Left lung (tissue), 10 donors: ENCODE results near the gene SRRM5. TPM values are rescaled to one million over a fixed set of nuclear protein-coding genes. Genes with fewer than 3 reads are reported as not detected.
"Not testable (repeated sequence)": the region's sequence is repeated elsewhere in the genome, so short reads cannot be mapped to it uniquely, and the experiment has no call there.

Source experiments
- ATAC-seq: fragments of 200-7000 bp; cut with Tn5 transposase; one replicate; pipeline ENCODE4 v1.9.1; 2020; ENCODE audit warnings: moderate library complexity
- DNase-seq, 4 donors: peaks; one replicate each; pipeline ENCODE4 v3.0.0-alpha.2; 2013 to 2020
- H3K27ac ChIP-seq, 2 donors: fragments of 200-600 bp; sonication (generic) in 1 of 2; one replicate each; pipeline versions ENCODE4 v1.5.0 to v1.8.0; 2020 to 2021
- H3K27me3 ChIP-seq, 2 donors: fragments of 200-600 bp; sonication (generic) in 1 of 2; one replicate each; pipeline versions ENCODE4 v1.5.0 to v1.8.0; 2020 to 2021
- H3K36me3 ChIP-seq, 2 donors: fragments of 200-600 bp; sonication (generic) in 1 of 2; one replicate each; pipeline versions ENCODE4 v1.5.0 to v1.8.0; 2020 to 2021
- H3K4me1 ChIP-seq, 2 donors: fragments of 200-600 bp; one replicate each; pipeline ENCODE4 v1.8.0; 2021
- H3K4me3 ChIP-seq, 2 donors: fragments of 200-600 bp; sonication (generic) in 1 of 2; one replicate each; pipeline versions ENCODE4 v1.5.0 to v1.8.0; 2020 to 2021; ENCODE audit warnings: mild to moderate bottlenecking in 1 of 2
- H3K9me3 ChIP-seq, 2 donors: fragments of 200-600 bp; sonication (generic) in 1 of 2; one replicate each; pipeline versions ENCODE4 v1.5.0 to v1.8.0; 2020 to 2021
- CTCF ChIP-seq, 2 donors: fragments of 200-600 bp; sonication (generic) in 1 of 2; IDR thresholded peaks; one replicate each; pipeline versions ENCODE4 v1.5.0 to v1.8.0; 2021; ENCODE audit warnings: antibody characterized with exemption in 2 of 2
- intact Hi-C, 2 donors: fragments of 100-400 bp; cut with DNase I; formaldehyde crosslinking; loops; one replicate each; pipeline versions ENCODE4 v1.11.2 to v1.14.2; 2022
- polyA plus RNA-seq, 6 donors: library from polyadenylated mRNA; unstranded; fragments of 120-200 nt; gene quantifications; one replicate each; pipeline ENCODE4 v1.2.1, GENCODE V29; 2013; ENCODE audit not compliant: insufficient read length in 6 of 6
- total RNA-seq, 2 donors: library from RNA; stranded (reverse); fragmentation: NEBNext Ultra II Directional; extraction: Animal tissue kit (Norgen Biotek cat#: 25700); gene quantifications; one replicate each; pipeline ENCODE4 v1.2.1, GENCODE V29; 2021
- donor health status: DM: no; HTN: yes; CAD: no.
- donor health status: DM: no; HTN: no; CAD: no.

Gene SRRM5
- total and polyA plus RNA-seq, 8 donors = 0.10 to 2.5 (median 1.7) TPM

DNA sequence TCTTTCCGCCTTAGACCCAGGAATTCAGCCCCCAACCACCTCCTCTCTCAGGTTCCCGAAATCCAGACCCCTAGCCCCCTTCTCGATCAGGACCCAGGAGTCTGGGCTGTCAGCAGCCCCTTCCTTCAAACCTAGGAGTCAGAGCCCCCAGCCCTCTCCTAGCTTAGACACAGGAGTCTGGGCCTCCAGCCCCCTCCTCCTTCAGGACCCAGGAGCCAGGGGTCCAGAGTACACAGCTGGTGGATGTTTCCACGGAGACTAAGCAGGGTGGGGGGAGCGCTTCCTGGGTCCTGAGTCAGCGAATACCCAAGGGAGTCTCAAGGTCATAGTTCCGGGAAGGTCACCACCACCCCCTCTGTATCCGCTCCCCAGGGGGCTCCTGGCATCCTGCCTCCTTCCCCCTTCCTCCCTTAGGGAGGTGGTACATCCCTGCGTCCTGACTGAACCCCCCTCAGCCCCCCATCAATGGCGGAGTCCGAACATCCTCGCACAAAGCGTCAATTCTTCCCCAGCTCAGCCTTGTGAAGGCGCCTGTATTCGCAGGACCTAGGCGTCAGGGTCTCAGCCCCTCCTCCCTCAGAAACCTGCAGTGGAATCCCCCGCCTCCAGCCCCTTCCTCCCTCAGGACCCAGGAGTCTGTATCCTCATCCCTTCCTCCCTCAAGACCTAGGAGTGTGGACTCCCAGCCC is 23.1 kb downstream of the SRRM5 start:
- no peak for TF ChIP-seq CTCF (IDR thresholded peaks at IDR 0.05)
- intact Hi-C loops = no loop called here
- Histone ChIP-seq H3K36me3 (no peaks in the 10 kb centered on the region), H3K9me3 (no peaks in the 10 kb centered on the region), H3K27ac (no peak overlapping the region), H3K4me1 (peaks cover under 1% of the 10 kb centered on the region in 2 donors), H3K27me3 (peaks cover 0 to 50% of the 10 kb centered on the region in 2 donors), H3K4me3 (no peak overlapping the region)
- ATAC-seq (no peak), DNase-seq (peak in 1 of 4 donors; percentile 30)

- intact Hi-C loops, ATAC-seq: not testable (repeated sequence)
Measured at GRCh38 chr19:43635561-43635940, 23.7 kb downstream of the SRRM5 start.

DNA sequence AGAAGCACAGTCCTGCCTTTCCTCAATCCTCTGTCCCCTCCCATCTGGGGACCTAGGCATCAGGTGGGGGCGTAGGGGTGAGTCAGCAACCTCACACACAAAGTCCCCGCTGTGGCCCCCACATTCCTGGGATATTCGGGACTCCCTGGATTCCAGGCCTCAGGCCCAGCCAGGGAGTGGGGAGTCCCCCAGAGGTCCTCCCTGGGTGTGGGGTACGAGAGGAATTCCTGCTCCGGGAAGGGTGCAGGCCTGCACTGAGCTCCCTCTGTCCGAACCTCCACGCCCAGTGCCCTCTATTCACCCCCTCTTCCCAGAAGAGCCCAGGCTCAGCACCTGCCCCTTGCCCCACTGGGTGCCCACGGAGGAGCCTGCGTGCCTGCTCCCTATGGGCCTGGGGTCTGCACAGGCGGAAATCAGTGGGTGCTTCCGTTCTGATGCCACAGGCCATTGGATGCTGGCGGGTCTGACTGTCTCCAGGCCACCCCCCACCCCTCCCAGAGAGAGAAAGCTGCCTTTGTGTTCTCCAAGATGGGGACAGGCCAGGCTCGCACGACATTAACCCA is 24.3 kb downstream of the SRRM5 start:
- ATAC-seq (no peak), DNase-seq (no peak)
- peaks cover 7% of the 10 kb centered on the region in 2 donors for H3K4me1 ChIP-seq
- no peak overlapping the region for H3K27ac ChIP-seq
- intact Hi-C loops = no loop called here
- H3K4me3 ChIP-seq = no peak overlapping the region
- H3K27me3 ChIP-seq = peaks cover 0 to 62% of the 10 kb centered on the region in 2 donors
- TF ChIP-seq CTCF (IDR thresholded peaks at IDR 0.05) = no peak
- no peaks in the 10 kb centered on the region for H3K9me3 ChIP-seq
- no peaks in the 10 kb centered on the region for H3K36me3 ChIP-seq

More at GRCh38 chr19:43635561-43635940, 23.7 kb downstream of the SRRM5 start:
- H3K36me3 ChIP-seq, H3K4me3 ChIP-seq, H3K9me3 ChIP-seq, H3K27ac ChIP-seq, H3K4me1 ChIP-seq, DNase-seq: not testable (repeated sequence)
- peaks cover 0 to 55% of the 10 kb centered on the region in 2 donors for H3K27me3 ChIP-seq

DNA sequence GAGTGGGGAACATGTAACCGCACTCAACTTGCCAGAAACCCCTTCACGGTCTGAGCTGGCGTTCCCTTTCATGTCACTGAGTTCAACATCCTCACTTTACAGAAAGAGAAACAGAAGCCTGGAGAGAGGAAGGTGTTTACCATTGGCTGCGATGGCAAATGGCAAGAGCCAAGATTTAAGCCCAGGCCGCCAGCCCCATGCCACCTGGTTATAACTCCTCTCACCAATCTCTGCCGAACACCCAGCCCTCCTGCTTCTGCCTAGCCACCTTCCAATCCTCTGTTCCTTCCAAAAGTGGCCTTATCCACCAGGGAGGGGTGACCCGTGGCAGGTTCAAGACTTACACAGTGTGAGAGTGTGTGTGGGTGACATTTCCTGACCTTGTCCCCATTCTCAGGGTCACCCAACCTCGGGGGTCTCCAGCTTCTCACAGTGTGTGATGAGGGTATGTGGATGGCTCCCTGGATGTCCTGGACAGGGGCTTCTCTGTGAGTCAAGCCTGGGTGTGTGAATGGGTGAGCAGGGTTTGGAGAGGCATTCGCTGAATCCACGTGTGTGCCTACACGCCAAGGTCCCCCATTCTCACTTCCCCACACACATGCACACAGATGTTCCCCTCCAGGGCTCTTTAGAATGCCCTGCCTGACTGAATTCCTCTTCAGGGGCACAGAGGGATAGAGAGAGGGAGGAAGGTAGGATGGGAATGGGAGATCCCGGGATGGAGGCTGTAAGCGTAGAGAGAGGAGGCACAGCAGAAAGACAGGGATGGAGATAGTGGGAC is 26.5 kb downstream of the SRRM5 start:
- peaks cover 0 to 66% of the 10 kb centered on the region in 2 donors for H3K27me3 ChIP-seq
- peaks cover 7% of the 10 kb centered on the region in 2 donors for H3K4me1 ChIP-seq
- H3K27ac ChIP-seq = no peak overlapping the region
- no peak for TF ChIP-seq CTCF (IDR thresholded peaks at IDR 0.05)
- intact Hi-C loops = no loop called here
- no peaks in the 10 kb centered on the region for H3K9me3 ChIP-seq
- H3K36me3 ChIP-seq = no peaks in the 10 kb centered on the region
- no peak for DNase-seq
- no peak overlapping the region for H3K4me3 ChIP-seq
- ATAC-seq = no peak

DNA sequence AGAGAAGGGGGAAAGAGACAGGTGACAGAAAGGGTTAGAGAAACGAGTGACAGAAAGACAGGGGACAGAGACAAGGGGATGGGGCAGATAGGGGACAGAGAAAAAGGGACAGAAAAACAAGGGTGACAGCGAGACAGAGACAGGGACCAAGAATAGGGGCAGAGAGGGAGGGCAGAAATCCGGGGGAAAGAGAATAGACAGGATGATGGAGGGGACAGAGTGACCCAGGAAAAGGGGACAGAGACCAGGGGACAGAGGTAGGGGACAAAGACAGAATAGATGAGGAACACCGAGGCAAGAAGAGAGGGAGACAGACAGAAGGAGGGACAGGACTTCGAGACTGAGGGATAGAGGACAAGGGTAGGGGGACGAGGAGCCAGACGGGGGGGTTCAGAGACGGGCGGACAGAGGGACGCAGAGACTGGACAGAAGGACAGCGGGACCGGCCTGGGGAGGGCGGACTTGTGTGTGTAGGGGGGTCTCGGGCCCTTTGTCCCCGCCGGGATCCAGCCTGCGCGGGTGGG is 27.2 kb downstream of the SRRM5 start:
- Histone ChIP-seq H3K27ac (no peak overlapping the region), H3K9me3 (no peaks in the 10 kb centered on the region), H3K4me3 (peak overlapping the region in 1 of 2 donors; percentile 24)

More for the DNA sequence above, 27.2 kb downstream of the SRRM5 start:
- Histone ChIP-seq H3K27me3 (peaks cover 0 to 61% of the 10 kb centered on the region in 2 donors), H3K4me1 (peaks cover 7% of the 10 kb centered on the region in 2 donors), H3K36me3 (no peaks in the 10 kb centered on the region)
- no peak for TF ChIP-seq CTCF (IDR thresholded peaks at IDR 0.05)
- DNase-seq (no peak), ATAC-seq (no peak)
- intact Hi-C loops = no loop called here
